Uterus (tissue), 4 donors: ENCODE measurements around the gene STOML1. TPM values are rescaled to one million over a fixed set of nuclear protein-coding genes. Genes with fewer than 3 reads are reported as not detected.

Experiments used
- DNase-seq, 2 donors: peaks; one replicate each; pipeline ENCODE4 v3.0.0-alpha.2; 2019 to 2020
- H3K27ac ChIP-seq, 2 donors: fragments of 200-600 bp; sonication (generic); 1 replicate in 1 of 2; 2 replicates in 1 of 2; pipeline ENCODE4 v1.5.1; 2016 to 2018
- H3K27me3 ChIP-seq, 2 donors: fragments of 200-600 bp; sonication (generic); one replicate each; pipeline ENCODE4 v1.5.1; 2018 to 2019; ENCODE audit warnings: control low read depth in 1 of 2
- H3K36me3 ChIP-seq, 2 donors: fragments of 200-600 bp; sonication (generic); one replicate each; pipeline ENCODE4 v1.5.1; 2019; ENCODE audit warnings: control low read depth in 1 of 2
- H3K4me1 ChIP-seq, 2 donors: fragments of 200-600 bp; sonication (generic); one replicate each; pipeline ENCODE4 v1.5.1; 2018 to 2019; ENCODE audit warnings: control low read depth in 1 of 2
- H3K4me3 ChIP-seq, 2 donors: fragments of 200-600 bp; sonication (generic); 1 replicate in 1 of 2; 2 replicates in 1 of 2; pipeline ENCODE4 v1.5.1; 2018 to 2019; ENCODE audit warnings: mild to moderate bottlenecking in 1 of 2
- H3K9me3 ChIP-seq, 2 donors: fragments of 200-600 bp; sonication (generic); one replicate each; pipeline ENCODE4 v1.5.1; 2019; ENCODE audit warnings: control low read depth in 1 of 2
- POLR2A ChIP-seq, 2 donors: fragments of 450-650 bp; IDR thresholded peaks; one replicate each; pipeline ENCODE4 v1.6.1; 2016; ENCODE audit warnings: antibody characterized with exemption in 2 of 2, mild to moderate bottlenecking in 1 of 2, moderate library complexity in 1 of 2
- intact Hi-C: fragments of 100-400 bp; cut with DNase I; formaldehyde crosslinking; loops from one replicate; pipeline ENCODE4 v1.15.1; 2023; ENCODE audit warnings: low total_unique reads
- total RNA-seq, 4 donors: library from RNA; depleted of rRNA in 3 of 4; stranded (reverse); fragments of >200 nt in 3 of 4; gene quantifications; one replicate each; pipeline versions ENCODE4 v1.1.0 to v1.2.4, GENCODE V29; 2014 to 2023
- TF ChIP-seq, protein P1 (sequence below), 4 experiments: fragments of 200-600 bp in 2 of 4; fragments of 450-650 bp in 2 of 4; sonication (generic) in 2 of 4; IDR thresholded peaks; one replicate each; pipeline ENCODE4 v1.5.1; 2016 to 2019; ENCODE audit warnings: antibody characterized with exemption in 4 of 4, mild to moderate bottlenecking in 2 of 4, moderate library complexity in 1 of 4
- donor health status: DM: yes; HTN: yes; CAD: no.

The STOML1 gene
- total RNA-seq, 4 donors from 2014 or later = 4.4 to 16.6 (median 8.3) TPM

DNA sequence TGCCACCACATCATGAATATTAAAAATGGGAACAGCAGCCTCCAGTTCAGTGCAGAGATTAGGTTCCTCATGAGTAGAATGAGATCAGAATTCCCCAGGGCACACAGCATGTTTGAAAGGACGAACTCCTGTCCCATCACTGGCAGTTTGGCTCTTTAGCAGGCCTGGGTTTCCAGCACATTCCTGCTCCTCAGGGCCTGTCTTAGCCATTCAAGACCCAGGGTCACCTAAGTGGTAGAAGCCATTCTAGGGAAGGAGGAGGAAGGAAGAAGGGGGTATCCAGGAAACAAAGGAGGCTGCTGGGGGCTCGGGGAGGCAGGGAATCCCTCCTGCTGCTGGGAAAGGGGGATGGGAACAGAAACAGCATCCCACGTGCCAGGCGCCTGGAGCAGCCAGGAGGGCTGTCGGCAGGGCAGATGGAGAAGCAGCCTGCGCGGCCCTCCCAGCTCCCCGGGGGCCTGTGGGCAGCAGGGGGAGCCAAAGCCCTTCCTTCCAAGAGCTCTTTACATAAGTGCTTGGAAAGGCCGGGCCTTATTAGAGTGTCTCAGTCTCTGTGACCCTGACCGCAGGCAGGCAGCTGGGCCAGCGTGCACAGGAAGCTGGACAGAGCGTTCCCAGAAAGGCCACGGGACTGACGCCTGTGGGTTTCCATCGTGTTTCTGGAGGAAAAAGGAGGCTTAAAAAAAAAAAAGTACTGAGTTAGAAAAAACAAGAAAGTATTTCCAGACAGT lies 41.1 kb downstream of the STOML1 start:
- peaks cover 8 to 13% of the 10 kb centered on the region in 2 donors for H3K4me1 ChIP-seq
- no peaks in the 10 kb centered on the region for H3K36me3 ChIP-seq
- no peaks in the 10 kb centered on the region for H3K9me3 ChIP-seq
- peak; percentile 22 to 23 for TF ChIP-seq POLR2A (IDR thresholded peaks at IDR 0.05)
- TF ChIP-seq, protein P1, sequence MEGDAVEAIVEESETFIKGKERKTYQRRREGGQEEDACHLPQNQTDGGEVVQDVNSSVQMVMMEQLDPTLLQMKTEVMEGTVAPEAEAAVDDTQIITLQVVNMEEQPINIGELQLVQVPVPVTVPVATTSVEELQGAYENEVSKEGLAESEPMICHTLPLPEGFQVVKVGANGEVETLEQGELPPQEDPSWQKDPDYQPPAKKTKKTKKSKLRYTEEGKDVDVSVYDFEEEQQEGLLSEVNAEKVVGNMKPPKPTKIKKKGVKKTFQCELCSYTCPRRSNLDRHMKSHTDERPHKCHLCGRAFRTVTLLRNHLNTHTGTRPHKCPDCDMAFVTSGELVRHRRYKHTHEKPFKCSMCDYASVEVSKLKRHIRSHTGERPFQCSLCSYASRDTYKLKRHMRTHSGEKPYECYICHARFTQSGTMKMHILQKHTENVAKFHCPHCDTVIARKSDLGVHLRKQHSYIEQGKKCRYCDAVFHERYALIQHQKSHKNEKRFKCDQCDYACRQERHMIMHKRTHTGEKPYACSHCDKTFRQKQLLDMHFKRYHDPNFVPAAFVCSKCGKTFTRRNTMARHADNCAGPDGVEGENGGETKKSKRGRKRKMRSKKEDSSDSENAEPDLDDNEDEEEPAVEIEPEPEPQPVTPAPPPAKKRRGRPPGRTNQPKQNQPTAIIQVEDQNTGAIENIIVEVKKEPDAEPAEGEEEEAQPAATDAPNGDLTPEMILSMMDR (IDR thresholded peaks at IDR 0.05) = peak; percentile 84 to 95 (median 92)
- peak overlapping the region; percentile 92 to 95 for H3K27ac ChIP-seq
- no peaks in the 10 kb centered on the region for H3K27me3 ChIP-seq
- H3K4me3 ChIP-seq = no peak overlapping the region
- DNase-seq = peak; percentile 92 to 96
- intact Hi-C loops = no loop called here

DNA sequence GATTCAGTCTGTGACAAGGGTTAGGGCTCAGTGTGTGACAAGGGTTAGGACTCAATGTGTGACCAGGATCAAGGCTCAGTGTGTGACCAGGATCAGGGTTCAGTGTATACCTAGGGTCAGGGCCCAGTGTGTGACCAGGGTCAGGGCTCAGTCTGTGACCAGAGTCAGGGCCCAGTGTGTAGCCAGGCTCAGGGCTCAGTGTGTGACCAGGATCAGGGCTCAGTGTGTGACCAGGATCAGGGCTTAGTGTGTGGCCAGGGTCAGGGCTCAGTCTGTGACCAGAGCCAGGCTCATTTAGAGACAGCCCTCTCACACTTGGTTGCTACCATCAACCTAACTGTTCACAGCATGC lies 41.6 kb downstream of the STOML1 start:
- intact Hi-C loops = no loop called here
- DNase-seq = no peak
- Histone ChIP-seq H3K4me1 (peaks cover 8 to 13% of the 10 kb centered on the region in 2 donors), H3K9me3 (no peaks in the 10 kb centered on the region), H3K4me3 (no peak overlapping the region), H3K27ac (peak overlapping the region; percentile 92 to 95), H3K27me3 (no peaks in the 10 kb centered on the region), H3K36me3 (no peaks in the 10 kb centered on the region)
- TF ChIP-seq POLR2A (IDR thresholded peaks at IDR 0.05) = no peak
- TF ChIP-seq, protein P1 (IDR thresholded peaks at IDR 0.05) = no peak

DNA sequence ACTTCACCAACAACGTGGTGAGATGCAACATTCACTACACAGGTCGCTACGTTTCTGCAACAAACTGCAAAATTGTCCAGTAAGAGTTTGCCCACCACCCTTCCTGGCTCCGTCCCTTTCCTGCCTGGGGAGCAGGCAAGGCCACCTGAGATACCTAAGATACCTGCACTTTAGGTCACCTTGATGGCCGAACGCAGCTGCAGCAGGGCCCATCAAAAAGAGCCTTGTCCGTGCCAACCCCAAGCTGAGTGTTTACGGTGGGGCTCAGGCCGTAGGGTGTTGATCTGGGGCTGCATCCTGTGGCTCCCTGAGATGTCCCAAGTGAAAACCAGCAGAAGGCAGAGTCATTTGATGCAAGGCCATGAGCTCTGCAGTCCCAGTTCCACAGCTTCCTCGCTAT lies 42.6 kb downstream of the STOML1 start:
- Histone ChIP-seq H3K4me1 (peaks cover 8 to 18% of the 10 kb centered on the region in 2 donors), H3K4me3 (no peak overlapping the region), H3K36me3 (no peaks in the 10 kb centered on the region), H3K9me3 (no peaks in the 10 kb centered on the region), H3K27me3 (no peaks in the 10 kb centered on the region), H3K27ac (no peak overlapping the region)
- DNase-seq = no peak
- no peak for TF ChIP-seq POLR2A (IDR thresholded peaks at IDR 0.05)
- TF ChIP-seq, protein P1 (IDR thresholded peaks at IDR 0.05) = no peak
- intact Hi-C loops = no loop called here

DNA sequence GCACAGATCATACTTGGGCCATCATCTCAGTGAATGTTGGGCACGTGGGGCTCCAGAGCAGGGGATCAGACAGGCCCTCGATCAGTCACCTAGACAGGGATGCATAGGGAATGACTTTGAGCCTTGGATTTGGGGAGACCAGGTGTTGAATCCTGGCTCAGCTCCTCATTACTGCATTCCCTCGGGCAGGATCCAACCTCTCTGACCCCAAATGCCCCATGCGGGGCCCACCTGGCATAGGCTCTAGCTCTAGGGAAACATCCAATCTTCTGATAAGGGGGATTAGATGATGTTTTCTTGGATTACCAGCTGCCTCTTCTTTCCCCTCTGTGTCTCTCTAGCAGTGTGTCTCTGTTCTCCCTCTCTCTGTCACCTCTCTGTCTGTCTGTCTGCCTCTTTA lies 43.1 kb downstream of the STOML1 start:
- DNase-seq = no peak
- intact Hi-C loops = no loop called here
- H3K27me3 ChIP-seq = no peaks in the 10 kb centered on the region
- no peak overlapping the region for H3K27ac ChIP-seq
- peaks cover 8 to 23% of the 10 kb centered on the region in 2 donors for H3K4me1 ChIP-seq
- H3K9me3 ChIP-seq = no peaks in the 10 kb centered on the region
- TF ChIP-seq POLR2A (IDR thresholded peaks at IDR 0.05) = no peak
- TF ChIP-seq, protein P1 (IDR thresholded peaks at IDR 0.05) = no peak
- no peak overlapping the region for H3K4me3 ChIP-seq
- no peaks in the 10 kb centered on the region for H3K36me3 ChIP-seq

DNA sequence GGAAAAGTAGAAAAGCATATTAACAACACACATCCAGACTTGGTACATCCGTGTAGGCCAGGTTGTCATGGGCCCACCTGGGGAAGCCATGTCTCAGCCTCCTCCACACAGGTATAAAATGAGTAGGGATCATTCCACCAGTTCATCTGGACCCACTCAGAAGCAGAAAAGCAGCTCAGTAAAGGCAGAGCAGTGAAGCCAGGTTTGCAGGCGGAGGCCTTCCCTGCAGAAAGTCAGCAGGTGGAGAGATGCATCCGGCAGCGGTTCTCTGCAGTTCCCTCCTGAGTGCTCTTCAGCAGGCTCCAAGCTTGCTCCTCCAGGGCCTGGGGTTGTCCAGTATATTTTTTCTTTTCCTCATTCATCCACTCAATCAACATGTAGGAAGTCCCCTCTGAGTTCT lies 43.7 kb downstream of the STOML1 start:
- intact Hi-C loops = no loop called here
- Histone ChIP-seq H3K4me3 (no peak overlapping the region), H3K9me3 (no peaks in the 10 kb centered on the region), H3K4me1 (peaks cover 8 to 23% of the 10 kb centered on the region in 2 donors), H3K27me3 (no peaks in the 10 kb centered on the region), H3K36me3 (no peaks in the 10 kb centered on the region), H3K27ac (no peak overlapping the region)
- TF ChIP-seq, protein P1 (IDR thresholded peaks at IDR 0.05) = no peak
- TF ChIP-seq POLR2A (IDR thresholded peaks at IDR 0.05) = no peak
- no peak for DNase-seq
